Activated CD8-positive, alpha-beta T cell treated with anti-CD3 and anti-CD28 coated beads for 36 hours (primary cell): ENCODE data around the gene SMIM32. TPM values are rescaled to one million over a fixed set of nuclear protein-coding genes. Genes with fewer than 3 reads are reported as not detected.

Source experiments
- ATAC-seq: fragments of 200-7000 bp; cut with Tn5 transposase; one replicate; pipeline ENCODE4 v1.10.0; 2021; ENCODE audit warnings: mild to moderate bottlenecking, moderate library complexity
- CTCF ChIA-PET: fragments of 350-600 bp; sonication (Branson Sonifier 250); formaldehyde crosslinking; loops from one replicate; lab custom pipeline; 2021; ENCODE audit warnings: antibody characterized with exemption; lab: Charles Lee
- POLR2A ChIA-PET: fragments of 350-600 bp; sonication (Branson Sonifier 250); formaldehyde crosslinking; loops from one replicate; lab custom pipeline; 2021; ENCODE audit warnings: antibody characterized with exemption; lab: Charles Lee
- DNase-seq: peaks from one replicate; pipeline ENCODE4 v3.0.0-alpha.2; 2020
- H3K27ac Mint-ChIP-seq: one replicate; pipeline ENCODE4 v1.8.0; 2021; ENCODE audit warnings: mild to moderate bottlenecking, mixed read lengths
- H3K27me3 Mint-ChIP-seq: one replicate; pipeline ENCODE4 v1.8.0; 2021; ENCODE audit warnings: mixed read lengths
- H3K36me3 Mint-ChIP-seq: one replicate; pipeline ENCODE4 v1.8.0; 2021; ENCODE audit warnings: low read depth, mixed read lengths
- H3K4me1 Mint-ChIP-seq: one replicate; pipeline ENCODE4 v1.8.0; 2021; ENCODE audit warnings: low read depth, mixed read lengths
- H3K4me3 Mint-ChIP-seq: one replicate; pipeline ENCODE4 v1.8.0; 2021; ENCODE audit warnings: mild to moderate bottlenecking, moderate library complexity, mixed read lengths
- H3K9me3 Mint-ChIP-seq: one replicate; pipeline ENCODE4 v1.8.0; 2021; ENCODE audit warnings: mixed read lengths
- CTCF ChIP-seq: fragments of 200-600 bp; IDR thresholded peaks from one replicate; pipeline ENCODE4 v1.8.0; 2022; ENCODE audit warnings: antibody characterized with exemption, mild to moderate bottlenecking
- intact Hi-C: fragments of 100-400 bp; cut with micrococcal nuclease; formaldehyde crosslinking; loops from one replicate; pipeline ENCODE4 v1.10.0; 2022
- total RNA-seq, 2 experiments: library from RNA; stranded (reverse); gene quantifications; one replicate each; pipeline ENCODE4 v1.2.3, GENCODE V29; 2021

Gene SMIM32
- total RNA-seq, 2 experiments from 2014 or later, result not detected

- POLR2A ChIA-PET, result interaction anchor here (0.6 to 1.3 kb wide), 3 partner anchors 13 to 91 kb away, joined by 3 read pairs; no protein-coding TSS in a partner anchor
- Mint-ChIP-seq H3K4me3 (no peak overlapping the region), H3K36me3 (peaks cover 3% of the 10 kb centered on the region), H3K27ac (no peak overlapping the region), H3K27me3 (no peaks in the 10 kb centered on the region), H3K4me1 (peaks cover 16% of the 10 kb centered on the region), H3K9me3 (no peaks in the 10 kb centered on the region)
- CTCF ChIA-PET, result no interaction called here
- DNase-seq (no peak), ATAC-seq (no peak)
- TF ChIP-seq CTCF, result no peak
- intact Hi-C loops, result no loop called here
Measured at GRCh38 chr5:136143763-136144162, 49.2 kb downstream of the SMIM32 start.

DNA sequence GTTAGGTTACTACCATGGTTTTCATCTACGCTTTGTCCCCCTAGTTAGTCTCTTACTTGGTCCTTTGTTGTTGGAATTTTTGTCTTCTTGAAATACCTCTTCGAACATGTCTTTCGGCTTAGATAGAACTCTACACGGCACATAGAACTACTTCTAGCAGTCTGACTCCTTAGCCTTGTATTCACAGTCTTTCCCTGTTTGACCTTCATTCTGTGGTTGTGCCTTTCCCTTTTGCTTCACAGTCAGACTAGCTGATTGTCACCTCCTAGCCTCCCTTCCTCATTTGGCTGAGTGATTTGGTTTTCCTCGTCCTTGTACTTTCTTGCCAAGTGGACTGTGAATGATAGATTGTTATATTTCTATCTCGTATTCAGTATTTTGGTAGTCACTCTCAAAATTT lies 49.6 kb downstream of the SMIM32 start:
- H3K4me3 Mint-ChIP-seq, result no peak overlapping the region
- no peak for DNase-seq
- peaks cover 18% of the 10 kb centered on the region for H3K4me1 Mint-ChIP-seq
- TF ChIP-seq CTCF, result no peak
- POLR2A ChIA-PET, result interaction anchor here (0.6 to 1.3 kb wide), 3 partner anchors 13 to 91 kb away, joined by 3 read pairs; no protein-coding TSS in a partner anchor
- H3K27ac Mint-ChIP-seq, result no peak overlapping the region
- ATAC-seq, result no peak
- peaks cover 2% of the 10 kb centered on the region for H3K36me3 Mint-ChIP-seq
- H3K9me3 Mint-ChIP-seq, result no peaks in the 10 kb centered on the region
- intact Hi-C loops, result no loop called here
- H3K27me3 Mint-ChIP-seq, result no peaks in the 10 kb centered on the region
- CTCF ChIA-PET, result no interaction called here

DNA sequence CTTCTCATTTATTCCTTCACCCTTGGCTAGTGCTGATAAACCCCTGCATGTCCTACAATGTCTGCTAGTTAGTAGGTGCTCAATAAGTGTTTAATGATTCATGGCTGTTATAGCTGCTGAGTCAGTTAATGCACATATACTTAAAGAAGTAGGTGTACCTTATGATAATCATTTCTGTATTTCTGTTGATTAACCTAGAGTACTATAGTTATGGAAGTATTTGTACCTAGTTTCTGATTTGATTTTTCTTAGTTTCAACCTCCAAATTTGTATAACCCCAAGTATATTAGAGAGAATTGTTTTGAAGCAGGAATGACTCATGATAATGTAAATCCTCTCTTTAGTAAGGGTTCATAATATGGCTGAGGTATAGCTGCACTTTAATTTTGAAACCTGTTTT lies 51.4 kb downstream of the SMIM32 start:
- H3K9me3 Mint-ChIP-seq, result no peaks in the 10 kb centered on the region

More for the DNA sequence above, 51.4 kb downstream of the SMIM32 start:
- H3K4me3 Mint-ChIP-seq, result no peak overlapping the region
- H3K4me1 Mint-ChIP-seq, result peaks cover 22% of the 10 kb centered on the region
- ChIA-PET POLR2A (no interaction called here), CTCF (interaction anchor here (0.7 to 1.5 kb wide), 3 partner anchors 15 to 70 kb away, joined by 3 to 4 read pairs (median 3); no protein-coding TSS in a partner anchor)
- H3K27me3 Mint-ChIP-seq, result no peaks in the 10 kb centered on the region
- peaks cover 2% of the 10 kb centered on the region for H3K36me3 Mint-ChIP-seq
- no peak for TF ChIP-seq CTCF
- no peak for DNase-seq
- intact Hi-C loops, result no loop called here
- ATAC-seq, result peak; percentile 75
- no peak overlapping the region for H3K27ac Mint-ChIP-seq

Other genes starting within 250 kb of the SMIM32 start
- gene LECT2, start 238.2 kb downstream of the SMIM32 start, total RNA-seq, result not detected
- not detected for gene TGFBI, start 164.2 kb downstream of the SMIM32 start, total RNA-seq
- gene SMAD5, start 60.3 kb downstream of the SMIM32 start, total RNA-seq, result 10 to 100 TPM; 12.4 to 12.5 TPM
- gene TRPC7, start 172.4 kb upstream of the SMIM32 start, total RNA-seq, result not detected